HepG2 (cell line): ENCODE data around the gene KTN1. TPM values are rescaled to one million over a fixed set of nuclear protein-coding genes. Genes with fewer than 3 reads are reported as not detected.

Experiments
- GATAD2A ChIP-seq: IDR thresholded peaks from 2 replicates; pipeline ENCODE4 v1.6.1; 2016
- HES4 ChIP-seq: sonication (generic); formaldehyde crosslinking; IDR thresholded peaks from 2 replicates; pipeline ENCODE4 v1.9.0; 2021; ENCODE audit warnings: mild to moderate bottlenecking, missing genetic modification reagents, borderline replicate concordance
- HNF4A ChIP-seq: sonication (generic); formaldehyde crosslinking; IDR thresholded peaks from 2 replicates; pipeline ENCODE4 v1.4.0; 2020; ENCODE audit warnings: missing genetic modification reagents
- KDM6A ChIP-seq: IDR thresholded peaks from 2 replicates; pipeline ENCODE4 v1.6.1; 2016; ENCODE audit warnings: low read depth
- KLF16 ChIP-seq, 2 experiments: sonication (generic) in 1 of 2; formaldehyde crosslinking in 1 of 2; IDR thresholded peaks; 2 replicates each; pipeline versions ENCODE4 v1.6.1 to v1.8.0; 2016 to 2023; ENCODE audit warnings: missing genetic modification reagents in 2 of 2, missing compliant biosample characterization in 1 of 2
- NFE2L2 ChIP-seq: fragments of 150-350 bp; IDR thresholded peaks from 2 replicates; pipeline ENCODE4 v1.6.1; 2014; ENCODE audit warnings: low read length
- NR2F1 ChIP-seq, 2 experiments: fragments of 450-650 bp in 1 of 2; formaldehyde crosslinking in 1 of 2; IDR thresholded peaks; 2 replicates each; pipeline versions ENCODE4 v1.5.0 to v1.6.1; 2016 to 2020; ENCODE audit warnings: mild to moderate bottlenecking in 1 of 2, missing compliant biosample characterization in 1 of 2, missing genetic modification reagents in 1 of 2, moderate library complexity in 1 of 2
- NR2F6 ChIP-seq, 2 experiments: IDR thresholded peaks; 2 replicates each; pipeline ENCODE4 v1.6.1; 2016; ENCODE audit warnings: antibody characterized with exemption in 1 of 2, mild to moderate bottlenecking in 1 of 2
- ONECUT2 ChIP-seq: sonication (generic); formaldehyde crosslinking; IDR thresholded peaks from 2 replicates; pipeline ENCODE4 v1.4.0; 2020; ENCODE audit warnings: missing genetic modification reagents
- RARG ChIP-seq: sonication (generic); formaldehyde crosslinking; IDR thresholded peaks from 2 replicates; pipeline ENCODE4 v1.4.0; 2020; ENCODE audit warnings: low read depth, mild to moderate bottlenecking, missing genetic modification reagents
- SAP130 ChIP-seq: IDR thresholded peaks from 2 replicates; pipeline ENCODE4 v1.6.1; 2016; ENCODE audit warnings: low read depth
- SOX13 ChIP-seq, 3 experiments: fragments of 450-650 bp in 1 of 3; sonication (generic) in 1 of 3; formaldehyde crosslinking in 1 of 3; IDR thresholded peaks in 2 of 3; conservative IDR thresholded peaks in 1 of 3; 2 replicates each; pipeline versions ENCODE4 v1.5.0 to v1.6.1; 2016 to 2020; ENCODE audit warnings: antibody characterized with exemption in 1 of 3, mild to moderate bottlenecking in 1 of 3, missing compliant biosample characterization in 1 of 3, missing genetic modification reagents in 1 of 3, moderate library complexity in 1 of 3
- ZC3H13 ChIP-seq: sonication (generic); formaldehyde crosslinking; IDR thresholded peaks from 2 replicates; pipeline ENCODE4 v1.8.1; 2023; ENCODE audit warnings: mild to moderate bottlenecking, missing genetic modification reagents, moderate library complexity
- ZNF333 ChIP-seq: sonication (generic); formaldehyde crosslinking; IDR thresholded peaks from 2 replicates; pipeline ENCODE4 v1.4.0; 2020; ENCODE audit warnings: mild to moderate bottlenecking, missing genetic modification reagents, borderline replicate concordance
- ZNF383 ChIP-seq: sonication (generic); formaldehyde crosslinking; IDR thresholded peaks from 2 replicates; pipeline ENCODE4 v1.4.0; 2020; ENCODE audit warnings: missing genetic modification reagents, mild to moderate bottlenecking, borderline replicate concordance
- ZNF543 ChIP-seq: sonication (generic); formaldehyde crosslinking; IDR thresholded peaks from 2 replicates; pipeline ENCODE4 v1.4.0; 2020; ENCODE audit warnings: mild to moderate bottlenecking, missing genetic modification reagents
- ZNF614 ChIP-seq: IDR thresholded peaks from 2 replicates; pipeline ENCODE4 v1.6.1; 2018; ENCODE audit warnings: missing biosample characterization, missing genetic modification reagents, inconsistent platforms, borderline replicate concordance
- ZNF777 ChIP-seq: sonication (generic); formaldehyde crosslinking; IDR thresholded peaks from 2 replicates; pipeline ENCODE4 v1.4.0; 2020; ENCODE audit warnings: missing genetic modification reagents
- ZNF788 ChIP-seq: sonication (generic); formaldehyde crosslinking; IDR thresholded peaks from 2 replicates; pipeline ENCODE4 v1.5.0; 2020; ENCODE audit warnings: mild to moderate bottlenecking, missing genetic modification reagents, borderline replicate concordance
- polyA plus RNA-seq, 8 experiments: library from polyadenylated mRNA; depleted of rRNA in 3 of 8; stranded (reverse) in 7 of 8; unstranded in 1 of 8; fragments of >200 nt; fragmentation: Illumina TruSeq in 4 of 8; extraction: Trizol in 4 of 8; gene quantifications; 2 replicates each; pipeline versions ENCODE4 v1.2.1 to v1.2.3, GENCODE V29; 2011 to 2016; ENCODE audit warnings: low read depth in 4 of 8, missing spikeins in 1 of 8, mixed read lengths in 1 of 8; ENCODE audit not compliant: insufficient read depth in 1 of 8
- total RNA-seq, 5 experiments: library from RNA; depleted of rRNA; stranded (reverse); fragments of >200 nt; fragmentation: Illumina TruSeq; extraction: Trizol; gene quantifications; 2 replicates each; pipeline ENCODE4 v1.2.3, GENCODE V29; 2016; ENCODE audit warnings: low read depth in 1 of 5
- TF ChIP-seq, protein P1 (sequence below): IDR thresholded peaks from 2 replicates; pipeline ENCODE4 v1.4.0; 2020; ENCODE audit warnings: mild to moderate bottlenecking, missing genetic modification reagents
- TF ChIP-seq, protein P2 (sequence below): sonication (generic); formaldehyde crosslinking; IDR thresholded peaks from 2 replicates; pipeline ENCODE4 v1.5.1; 2020; ENCODE audit warnings: missing genetic modification reagents, mild to moderate bottlenecking, borderline replicate concordance
- TF ChIP-seq, protein P3 (sequence below): IDR thresholded peaks from 2 replicates; pipeline ENCODE4 v1.6.1; 2016; ENCODE audit warnings: low read depth

Gene KTN1
- total and polyA plus RNA-seq, 2 of the 13 experiments (the other 11 are each of a cell fraction or from before 2014, with no cell fraction given): 60.6 to 169 TPM

DNA sequence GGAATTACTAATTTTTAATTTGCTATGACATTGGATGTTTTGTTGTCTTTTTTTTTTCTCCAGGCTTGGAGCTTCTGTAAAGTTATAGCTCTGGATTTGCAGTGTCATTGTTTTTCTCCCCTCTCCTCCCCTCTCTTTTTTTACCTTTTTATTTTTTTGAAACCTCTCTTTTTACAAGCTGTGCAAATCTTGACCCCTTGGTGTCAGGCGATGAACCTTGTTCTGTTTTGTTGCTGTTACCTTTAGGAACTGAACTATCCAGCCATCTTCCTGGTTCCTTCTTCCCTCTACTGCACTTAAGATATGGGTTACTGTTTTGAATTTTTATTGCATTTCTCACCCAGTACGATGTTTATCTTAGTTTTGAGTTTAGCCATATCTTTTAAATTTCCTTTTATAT lies 13.7 kb downstream of the KTN1 start (continued):
- TF ChIP-seq, protein P1, sequence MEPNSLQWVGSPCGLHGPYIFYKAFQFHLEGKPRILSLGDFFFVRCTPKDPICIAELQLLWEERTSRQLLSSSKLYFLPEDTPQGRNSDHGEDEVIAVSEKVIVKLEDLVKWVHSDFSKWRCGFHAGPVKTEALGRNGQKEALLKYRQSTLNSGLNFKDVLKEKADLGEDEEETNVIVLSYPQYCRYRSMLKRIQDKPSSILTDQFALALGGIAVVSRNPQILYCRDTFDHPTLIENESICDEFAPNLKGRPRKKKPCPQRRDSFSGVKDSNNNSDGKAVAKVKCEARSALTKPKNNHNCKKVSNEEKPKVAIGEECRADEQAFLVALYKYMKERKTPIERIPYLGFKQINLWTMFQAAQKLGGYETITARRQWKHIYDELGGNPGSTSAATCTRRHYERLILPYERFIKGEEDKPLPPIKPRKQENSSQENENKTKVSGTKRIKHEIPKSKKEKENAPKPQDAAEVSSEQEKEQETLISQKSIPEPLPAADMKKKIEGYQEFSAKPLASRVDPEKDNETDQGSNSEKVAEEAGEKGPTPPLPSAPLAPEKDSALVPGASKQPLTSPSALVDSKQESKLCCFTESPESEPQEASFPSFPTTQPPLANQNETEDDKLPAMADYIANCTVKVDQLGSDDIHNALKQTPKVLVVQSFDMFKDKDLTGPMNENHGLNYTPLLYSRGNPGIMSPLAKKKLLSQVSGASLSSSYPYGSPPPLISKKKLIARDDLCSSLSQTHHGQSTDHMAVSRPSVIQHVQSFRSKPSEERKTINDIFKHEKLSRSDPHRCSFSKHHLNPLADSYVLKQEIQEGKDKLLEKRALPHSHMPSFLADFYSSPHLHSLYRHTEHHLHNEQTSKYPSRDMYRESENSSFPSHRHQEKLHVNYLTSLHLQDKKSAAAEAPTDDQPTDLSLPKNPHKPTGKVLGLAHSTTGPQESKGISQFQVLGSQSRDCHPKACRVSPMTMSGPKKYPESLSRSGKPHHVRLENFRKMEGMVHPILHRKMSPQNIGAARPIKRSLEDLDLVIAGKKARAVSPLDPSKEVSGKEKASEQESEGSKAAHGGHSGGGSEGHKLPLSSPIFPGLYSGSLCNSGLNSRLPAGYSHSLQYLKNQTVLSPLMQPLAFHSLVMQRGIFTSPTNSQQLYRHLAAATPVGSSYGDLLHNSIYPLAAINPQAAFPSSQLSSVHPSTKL (CRISPR knock-in tag): 0 out of 2 replicates have a peak, but pooled peaks have one; percentile 26
- TF ChIP-seq, protein P2, sequence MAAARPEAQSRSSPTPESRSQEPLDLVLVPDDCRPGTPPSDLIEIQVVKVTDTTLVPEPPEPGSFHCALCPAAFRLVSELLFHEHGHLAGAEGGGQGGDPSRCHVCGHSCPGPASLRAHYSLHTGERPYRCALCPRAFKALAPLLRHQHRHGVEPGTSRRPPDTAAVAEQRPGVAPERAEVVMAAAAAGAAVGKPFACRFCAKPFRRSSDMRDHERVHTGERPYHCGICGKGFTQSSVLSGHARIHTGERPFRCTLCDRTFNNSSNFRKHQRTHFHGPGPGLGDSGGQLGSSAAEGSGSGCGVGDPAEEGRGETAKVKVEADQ (CRISPR knock-in tag): no peak
- TF ChIP-seq ONECUT2 (CRISPR knock-in tag): no peak
- no peak for TF ChIP-seq ZNF777
- TF ChIP-seq GATAD2A: 0 out of 2 replicates have a peak, but pooled peaks have one; percentile 30
- 0 out of 4 replicates have a peak, but pooled peaks of 1 of the 2 experiments have one; percentile 25 for TF ChIP-seq NR2F1 (CRISPR knock-in tag; IDR thresholded peaks at IDR 0.05)
- TF ChIP-seq NFE2L2: peak; percentile 86
- TF ChIP-seq ZNF333 (CRISPR knock-in tag): no peak
- no peak for TF ChIP-seq ZC3H13 (CRISPR knock-in tag)
- TF ChIP-seq, protein P3, sequence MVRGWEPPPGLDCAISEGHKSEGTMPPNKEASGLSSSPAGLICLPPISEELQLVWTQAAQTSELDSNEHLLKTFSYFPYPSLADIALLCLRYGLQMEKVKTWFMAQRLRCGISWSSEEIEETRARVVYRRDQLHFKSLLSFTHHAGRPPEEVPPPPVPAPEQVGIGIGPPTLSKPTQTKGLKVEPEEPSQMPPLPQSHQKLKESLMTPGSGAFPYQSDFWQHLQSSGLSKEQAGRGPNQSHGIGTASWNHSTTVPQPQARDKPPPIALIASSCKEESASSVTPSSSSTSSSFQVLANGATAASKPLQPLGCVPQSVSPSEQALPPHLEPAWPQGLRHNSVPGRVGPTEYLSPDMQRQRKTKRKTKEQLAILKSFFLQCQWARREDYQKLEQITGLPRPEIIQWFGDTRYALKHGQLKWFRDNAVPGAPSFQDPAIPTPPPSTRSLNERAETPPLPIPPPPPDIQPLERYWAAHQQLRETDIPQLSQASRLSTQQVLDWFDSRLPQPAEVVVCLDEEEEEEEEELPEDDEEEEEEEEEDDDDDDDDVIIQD (CRISPR knock-in tag): 0 out of 2 replicates have a peak, but pooled peaks have one; percentile 16
- TF ChIP-seq ZNF614 (CRISPR knock-in tag): no peak
- no peak for TF ChIP-seq HES4 (CRISPR knock-in tag)
- TF ChIP-seq NR2F6 (IDR thresholded peaks at IDR 0.05): no peak; the same call in 1 of the 2 replicates
- TF ChIP-seq NR2F6 (CRISPR knock-in tag; IDR thresholded peaks at IDR 0.05): peak; percentile 31; the same call in 1 of the 2 replicates
- TF ChIP-seq KLF16 (CRISPR knock-in tag; IDR thresholded peaks at IDR 0.05): no peak
- no peak for TF ChIP-seq RARG (CRISPR knock-in tag)
- no peak for TF ChIP-seq ZNF383 (CRISPR knock-in tag)
- TF ChIP-seq ZNF788: no peak
- TF ChIP-seq HNF4A: peak; percentile 27; the same call in 1 of the 2 replicates
- TF ChIP-seq SOX13 (IDR thresholded peaks at IDR 0.05): no peak
- TF ChIP-seq SOX13 (CRISPR knock-in tag; conservative IDR thresholded peaks at IDR 0.05 in 1 of 2, IDR thresholded peaks at IDR 0.05 in 1 of 2): peak in 1 of 2 experiments; percentile 30; a peak in 1 of 4 replicates
- TF ChIP-seq KDM6A (CRISPR knock-in tag): no peak
- no peak for TF ChIP-seq ZNF543 (CRISPR knock-in tag)
- 0 out of 2 replicates have a peak, but pooled peaks have one; percentile 26 for TF ChIP-seq SAP130 (CRISPR knock-in tag)
